HCT116 (cell line): ENCODE results near the gene RAD18. TPM values are rescaled to one million over a fixed set of nuclear protein-coding genes. Genes with fewer than 3 reads are reported as not detected.

Source experiments
- ATAC-seq: fragments of 200-7000 bp; cut with Tn5 transposase; 2 replicates; pipeline ENCODE4 v1.9.1; 2020; ENCODE audit warnings: mild to moderate bottlenecking, moderate library complexity
- BruUV-seq: library from RNA; stranded (reverse); fragments of 400-500 nt; replicated peaks from 2 replicates; lab custom pipeline; 2021; lab: Mats Ljungman, UMichigan
- CTCF ChIA-PET: fragments of 300-600 bp; sonication (Branson Sonifier 250); formaldehyde crosslinking; loops from one replicate; lab custom pipeline; 2021; ENCODE audit warnings: antibody characterized with exemption; lab: Charles Lee
- POLR2A ChIA-PET: fragments of 300-600, 350-600 bp; sonication (Branson Sonifier 250); formaldehyde crosslinking; loops from one replicate; lab custom pipeline; 2021; ENCODE audit warnings: antibody characterized with exemption; lab: Charles Lee
- RAD21 ChIA-PET, 2 experiments: fragments of 300-600 bp; sonication (Branson Sonifier 250); formaldehyde crosslinking; loops; one replicate each; lab custom pipeline; 2023; ENCODE audit warnings: low total read pairs in 2 of 2; ENCODE audit not compliant: uncharacterized antibody in 2 of 2, unreplicated experiment in 2 of 2, low non-redundant PET in 1 of 2; lab: Charles Lee
- DNase-seq: peaks from one replicate; pipeline ENCODE4 v3.0.0-alpha.2; 2010; ENCODE audit warnings: low read depth, low spot score
- H2AFZ ChIP-seq: fragments of 200-600 bp; shearing (Covaris generic), sonication (generic); 2 replicates; pipeline ENCODE4 v1.6.1; 2017; ENCODE audit warnings: low read depth, mixed run types, mixed read lengths, antibody characterized with exemption, low read length; ENCODE audit not compliant: poor library complexity, severe bottlenecking
- H3K27ac ChIP-seq: 2 replicates; pipeline ENCODE4 v1.5.1; 2012; ENCODE audit warnings: low read depth, low read length
- H3K27me3 ChIP-seq: fragments of 200-600 bp; sonication (generic); 2 replicates; pipeline ENCODE4 v1.6.1; 2016; ENCODE audit warnings: mixed run types, low read length, mixed read lengths; ENCODE audit not compliant: insufficient read depth
- H3K36me3 ChIP-seq, 2 experiments: fragments of 200-500 bp in 1 of 2; fragments of 200-600 bp in 1 of 2; sonication (Bioruptor generic) in 1 of 2; sonication (generic) in 1 of 2; 2 replicates each; pipeline versions ENCODE4 v1.5.1 to v1.6.1; 2014 to 2016; ENCODE audit warnings: low read length in 2 of 2, inconsistent platforms in 1 of 2, mixed read lengths in 1 of 2, mixed run types in 1 of 2; ENCODE audit not compliant: insufficient read depth in 2 of 2, control insufficient read depth in 1 of 2
- H3K4me1 ChIP-seq, 2 experiments: fragments of 200-600 bp in 1 of 2; sonication (generic) in 1 of 2; 2 replicates each; pipeline versions ENCODE4 v1.5.1 to v1.6.1; 2012 to 2017; ENCODE audit warnings: low read length in 2 of 2, inconsistent platforms in 1 of 2, mild to moderate bottlenecking in 1 of 2, mixed read lengths in 1 of 2, mixed run types in 1 of 2, moderate library complexity in 1 of 2; ENCODE audit not compliant: insufficient read depth in 2 of 2, control insufficient read depth in 1 of 2
- H3K4me2 ChIP-seq: fragments of 200-600 bp; sonication (generic); 2 replicates; pipeline ENCODE4 v1.6.1; 2017; ENCODE audit warnings: mixed run types, low read length, mixed read lengths
- H3K4me3 ChIP-seq, 2 experiments: fragments of 200-600 bp in 1 of 2; sonication (generic) in 1 of 2; replicated peaks in 1 of 2; 2 replicates each; pipeline ENCODE4 v1.5.1; 2011 to 2016; ENCODE audit warnings: low read length in 2 of 2, control low read depth in 1 of 2, low read depth in 1 of 2, mild to moderate bottlenecking in 1 of 2, mixed read lengths in 1 of 2, mixed run types in 1 of 2
- H3K79me2 ChIP-seq: fragments of 200-600 bp; sonication (generic); 2 replicates; pipeline ENCODE4 v1.6.1; 2017; ENCODE audit warnings: mild to moderate bottlenecking, mixed run types, low read length, moderate library complexity, mixed read lengths; ENCODE audit not compliant: insufficient read depth
- H3K9ac ChIP-seq: fragments of 200-600 bp; sonication (generic); 2 replicates; pipeline ENCODE4 v1.6.1; 2016; ENCODE audit warnings: low read length, mixed read lengths
- H3K9me2 ChIP-seq: fragments of 200-600 bp; sonication (generic), shearing (Covaris generic); 2 replicates; pipeline ENCODE4 v1.6.1; 2017; ENCODE audit warnings: mixed run types, mild to moderate bottlenecking, moderate library complexity; ENCODE audit not compliant: insufficient read depth
- H3K9me3 ChIP-seq, 2 experiments: fragments of 200-500 bp in 1 of 2; fragments of 200-600 bp in 1 of 2; sonication (Bioruptor generic) in 1 of 2; sonication (generic) in 1 of 2; 2 replicates each; pipeline ENCODE4 v1.6.1; 2014 to 2017; ENCODE audit warnings: low read length in 2 of 2, mixed read lengths in 2 of 2, inconsistent platforms in 1 of 2, low read depth in 1 of 2, mild to moderate bottlenecking in 1 of 2, mixed run types in 1 of 2, moderate library complexity in 1 of 2; ENCODE audit not compliant: control insufficient read depth in 1 of 2, insufficient read depth in 1 of 2
- H4K20me1 ChIP-seq: fragments of 200-600 bp; sonication (generic), shearing (Covaris generic); 2 replicates; pipeline ENCODE4 v1.6.1; 2017; ENCODE audit warnings: mixed run types, mild to moderate bottlenecking, moderate library complexity; ENCODE audit not compliant: insufficient read depth
- ATF3 ChIP-seq: IDR thresholded peaks from 2 replicates; pipeline ENCODE4 v1.6.1; 2012
- EZH2phosphoT487 ChIP-seq: fragments of 200-600 bp; IDR thresholded peaks from 2 replicates; pipeline ENCODE4 v1.6.1; 2018; ENCODE audit warnings: antibody characterized with exemption, borderline replicate concordance
- RAD21 ChIP-seq: IDR thresholded peaks from 2 replicates; pipeline ENCODE4 v1.6.1; 2012; ENCODE audit warnings: low read depth, mild to moderate bottlenecking
- SP1 ChIP-seq: IDR thresholded peaks from 2 replicates; pipeline ENCODE4 v1.6.1; 2012; ENCODE audit warnings: low read depth
- YY1 ChIP-seq: IDR thresholded peaks from 2 replicates; pipeline ENCODE4 v1.6.1; 2011; ENCODE audit warnings: low read length, low read depth, moderate library complexity, mild to moderate bottlenecking; ENCODE audit not compliant: insufficient replicate concordance; ENCODE audit errors: extremely low read depth
- ZFX ChIP-seq: fragments of 450-650 bp; IDR thresholded peaks from 2 replicates; pipeline ENCODE4 v1.6.1; 2017
- intact Hi-C: fragments of 100-400 bp; cut with micrococcal nuclease; formaldehyde crosslinking; loops from 2 replicates; pipeline ENCODE4 v1.10.0; 2022
- total RNA-seq: library from RNA; stranded (reverse); gene quantifications from one replicate; pipeline ENCODE4 v1.2.1, GENCODE V29; 2021; ENCODE audit not compliant: unreplicated experiment
- TF ChIP-seq, protein P1 (sequence below): IDR thresholded peaks from 2 replicates; pipeline ENCODE4 v1.6.1; 2012; ENCODE audit warnings: low read depth

Gene RAD18
- total RNA-seq, 1 experiment from 2014 or later = 28.7 TPM

- Histone ChIP-seq H3K4me3 (no peak overlapping the region), H2AFZ (no peak overlapping the region), H3K4me1 (peaks cover 0 to 5% of the 10 kb centered on the region in 2 experiments; a peak in 1 of 4 replicates), H3K4me2 (no peak overlapping the region), H3K79me2 (no peaks in the 10 kb centered on the region), H3K9me3 (no peaks in the 10 kb centered on the region), H3K27me3 (no peaks in the 10 kb centered on the region), H3K27ac (no peak overlapping the region), H3K9ac (no peak overlapping the region), H4K20me1 (no peaks in the 10 kb centered on the region), H3K9me2 (no peaks in the 10 kb centered on the region)
- POLR2A ChIA-PET = no interaction called here
- RAD21 ChIA-PET = no interaction called here
- no peak for DNase-seq
- no peak for ATAC-seq
- CTCF ChIA-PET = no interaction called here
- BruUV-seq = no TSS peak
- intact Hi-C loops = no loop called here
- TF ChIP-seq RAD21 = no peak
- TF ChIP-seq, protein P1, sequence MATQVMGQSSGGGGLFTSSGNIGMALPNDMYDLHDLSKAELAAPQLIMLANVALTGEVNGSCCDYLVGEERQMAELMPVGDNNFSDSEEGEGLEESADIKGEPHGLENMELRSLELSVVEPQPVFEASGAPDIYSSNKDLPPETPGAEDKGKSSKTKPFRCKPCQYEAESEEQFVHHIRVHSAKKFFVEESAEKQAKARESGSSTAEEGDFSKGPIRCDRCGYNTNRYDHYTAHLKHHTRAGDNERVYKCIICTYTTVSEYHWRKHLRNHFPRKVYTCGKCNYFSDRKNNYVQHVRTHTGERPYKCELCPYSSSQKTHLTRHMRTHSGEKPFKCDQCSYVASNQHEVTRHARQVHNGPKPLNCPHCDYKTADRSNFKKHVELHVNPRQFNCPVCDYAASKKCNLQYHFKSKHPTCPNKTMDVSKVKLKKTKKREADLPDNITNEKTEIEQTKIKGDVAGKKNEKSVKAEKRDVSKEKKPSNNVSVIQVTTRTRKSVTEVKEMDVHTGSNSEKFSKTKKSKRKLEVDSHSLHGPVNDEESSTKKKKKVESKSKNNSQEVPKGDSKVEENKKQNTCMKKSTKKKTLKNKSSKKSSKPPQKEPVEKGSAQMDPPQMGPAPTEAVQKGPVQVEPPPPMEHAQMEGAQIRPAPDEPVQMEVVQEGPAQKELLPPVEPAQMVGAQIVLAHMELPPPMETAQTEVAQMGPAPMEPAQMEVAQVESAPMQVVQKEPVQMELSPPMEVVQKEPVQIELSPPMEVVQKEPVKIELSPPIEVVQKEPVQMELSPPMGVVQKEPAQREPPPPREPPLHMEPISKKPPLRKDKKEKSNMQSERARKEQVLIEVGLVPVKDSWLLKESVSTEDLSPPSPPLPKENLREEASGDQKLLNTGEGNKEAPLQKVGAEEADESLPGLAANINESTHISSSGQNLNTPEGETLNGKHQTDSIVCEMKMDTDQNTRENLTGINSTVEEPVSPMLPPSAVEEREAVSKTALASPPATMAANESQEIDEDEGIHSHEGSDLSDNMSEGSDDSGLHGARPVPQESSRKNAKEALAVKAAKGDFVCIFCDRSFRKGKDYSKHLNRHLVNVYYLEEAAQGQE = no peak
- no peak for TF ChIP-seq ZFX
- no peak for TF ChIP-seq EZH2phosphoT487
- no peak for TF ChIP-seq ATF3
- no peak for TF ChIP-seq SP1
- TF ChIP-seq YY1 = no peak
- TF ChIP-seq, all 23 proteins: peak for 0
- H3K36me3 ChIP-seq = no peaks in the 10 kb centered on the region
Observed at GRCh38 chr3:8852511-8852910, 110.8 kb downstream of the RAD18 start.
